HEK293T (cell line): ENCODE results near the gene MACROD1.

Experiments used
- CTCF ChIA-PET: fragments of 350-600 bp; formaldehyde crosslinking; extraction: SDS; loops from one replicate; lab custom pipeline; 2021; ENCODE audit warnings: antibody characterized with exemption, inconsistent platforms; lab: Yijun Ruan, JAX
- POLR2A ChIA-PET: fragments of 350-600 bp; formaldehyde crosslinking; extraction: SDS; loops from one replicate; lab custom pipeline; 2020; ENCODE audit warnings: antibody characterized with exemption, inconsistent platforms; lab: Yijun Ruan, JAX
- DNase-seq: peaks from one replicate; pipeline ENCODE4 v3.0.0; 2012; ENCODE audit warnings: mixed read lengths; ENCODE audit errors: extremely low spot score
- ARNT ChIP-seq: fragments of 450-650 bp; IDR thresholded peaks from 2 replicates; pipeline ENCODE4 v1.6.1; 2017; ENCODE audit warnings: mild to moderate bottlenecking
- BHLHE40 ChIP-seq: fragments of 450-650 bp; IDR thresholded peaks from 2 replicates; pipeline ENCODE4 v1.6.1; 2016; ENCODE audit warnings: mild to moderate bottlenecking, moderate library complexity, borderline replicate concordance
- CTBP1 ChIP-seq: fragments of 450-650 bp; IDR thresholded peaks from 2 replicates; pipeline ENCODE4 v1.6.1; 2016; ENCODE audit warnings: borderline replicate concordance
- ELF4 ChIP-seq: fragments of 450-650 bp; IDR thresholded peaks from 2 replicates; pipeline ENCODE4 v1.6.1; 2017; ENCODE audit warnings: antibody characterized with exemption
- FOXA1 ChIP-seq: fragments of 450-650 bp; IDR thresholded peaks from 2 replicates; pipeline ENCODE4 v1.6.1; 2016; ENCODE audit warnings: mild to moderate bottlenecking
- FOXK2 ChIP-seq: fragments of 450-650 bp; IDR thresholded peaks from 2 replicates; pipeline ENCODE4 v1.6.1; 2016; ENCODE audit warnings: mild to moderate bottlenecking
- FOXM1 ChIP-seq: fragments of 450-650 bp; IDR thresholded peaks from 2 replicates; pipeline ENCODE4 v1.6.1; 2017; ENCODE audit warnings: mild to moderate bottlenecking, borderline replicate concordance
- HDGF ChIP-seq: fragments of 450-650 bp; IDR thresholded peaks from 2 replicates; pipeline ENCODE4 v1.6.1; 2017; ENCODE audit warnings: antibody characterized with exemption, borderline replicate concordance
- L3MBTL2 ChIP-seq: fragments of 450-650 bp; conservative IDR thresholded peaks from 2 replicates; pipeline ENCODE4 v1.6.1; 2016; ENCODE audit warnings: mild to moderate bottlenecking
- LEF1 ChIP-seq: fragments of 450-650 bp; IDR thresholded peaks from 2 replicates; pipeline ENCODE4 v1.6.1; 2017; ENCODE audit warnings: mild to moderate bottlenecking, borderline replicate concordance
- NFRKB ChIP-seq: fragments of 450-650 bp; IDR thresholded peaks from 2 replicates; pipeline ENCODE4 v1.6.1; 2016; ENCODE audit warnings: mild to moderate bottlenecking, moderate library complexity
- PKNOX1 ChIP-seq: fragments of 450-650 bp; IDR thresholded peaks from 2 replicates; pipeline ENCODE4 v1.6.1; 2016
- SP1 ChIP-seq: fragments of 450-650 bp; IDR thresholded peaks from 2 replicates; pipeline ENCODE4 v1.6.1; 2017
- SUZ12 ChIP-seq: fragments of 450-650 bp; IDR thresholded peaks from 2 replicates; pipeline ENCODE4 v1.6.1; 2016; ENCODE audit warnings: mild to moderate bottlenecking
- TARDBP ChIP-seq: fragments of 450-650 bp; IDR thresholded peaks from 2 replicates; pipeline ENCODE4 v1.6.1; 2016
- ZNF384 ChIP-seq: fragments of 450-650 bp; IDR thresholded peaks from 2 replicates; pipeline ENCODE4 v1.6.1; 2016

MACROD1 gene

GRCh38 chr11:64139049-64139448, 26.9 kb downstream of the MACROD1 start:
- no peak for DNase-seq
- no peak for TF ChIP-seq FOXA1
- TF ChIP-seq LEF1 = no peak
- CTCF ChIA-PET = no interaction called here
- POLR2A ChIA-PET = no interaction called here

- ChIA-PET CTCF (interaction anchor here (1.0 kb wide), 1 partner anchor 14 kb away, joined by 5 read pairs; no protein-coding TSS in a partner anchor), POLR2A (no interaction called here)
- no peak for DNase-seq
- TF ChIP-seq ELF4 (no peak), CTBP1 (no peak), PKNOX1 (no peak), SP1 (no peak), L3MBTL2 (no peak), NFRKB (no peak), ARNT (no peak), LEF1 (no peak), FOXK2 (no peak), ZNF384 (no peak), BHLHE40 (no peak), TARDBP (no peak)
These were observed 27.5 kb downstream of the MACROD1 start for GRCh38 chr11:64138398-64138797.

GRCh38 chr11:64136765-64137441, 29.0 kb downstream of the MACROD1 start:
- ChIA-PET CTCF (no interaction called here), POLR2A (no interaction called here)
- no peak for TF ChIP-seq CTBP1
- DNase-seq = no peak

GRCh38 chr11:64135711-64136110, 30.2 kb downstream of the MACROD1 start:
- POLR2A ChIA-PET = no interaction called here

GRCh38 chr11:64134963-64135362, 30.9 kb downstream of the MACROD1 start:
- TF ChIP-seq L3MBTL2 = no peak
- TF ChIP-seq FOXM1 = no peak
- TF ChIP-seq ARNT = no peak
- no peak for TF ChIP-seq FOXK2
- TF ChIP-seq CTBP1 = no peak
- TF ChIP-seq SUZ12 = no peak
- no peak for TF ChIP-seq PKNOX1
- no peak for TF ChIP-seq HDGF
- TF ChIP-seq SP1 = no peak
- TF ChIP-seq TARDBP = no peak
- TF ChIP-seq ELF4 = no peak
- TF ChIP-seq FOXA1 = no peak
- TF ChIP-seq NFRKB = no peak
- TF ChIP-seq ZNF384 = no peak
- no peak for TF ChIP-seq LEF1
- TF ChIP-seq BHLHE40 = no peak
- ChIA-PET POLR2A (no interaction called here), CTCF (no interaction called here)
- DNase-seq = no peak

More at GRCh38 chr11:64135711-64136110, 30.2 kb downstream of the MACROD1 start:
- no peak for DNase-seq
- TF ChIP-seq FOXK2 = no peak
- CTCF ChIA-PET = interaction anchor here (1.0 kb wide), 1 partner anchor 103 kb away, joined by 3 read pairs; no protein-coding TSS in a partner anchor

- DNase-seq = no peak
- ChIA-PET POLR2A (no interaction called here), CTCF (interaction anchor here (1.0 kb wide), 1 partner anchor 296 kb away, joined by 5 read pairs; no protein-coding TSS in a partner anchor)
- TF ChIP-seq NFRKB = no peak
These were observed 32.8 kb downstream of the MACROD1 start for GRCh38 chr11:64132982-64133705.

- CTCF ChIA-PET = interaction anchor here (1.0 kb wide), 1 partner anchor 295 kb away, joined by 5 read pairs; no protein-coding TSS in a partner anchor
- no peak for DNase-seq
- TF ChIP-seq TARDBP = no peak
- no peak for TF ChIP-seq SP1
- no peak for TF ChIP-seq SUZ12
- TF ChIP-seq BHLHE40 = no peak
- TF ChIP-seq CTBP1 = no peak
- TF ChIP-seq FOXM1 = no peak
- TF ChIP-seq NFRKB = no peak
- no peak for TF ChIP-seq ARNT
- TF ChIP-seq ELF4 = no peak
- TF ChIP-seq LEF1 = no peak
- no peak for TF ChIP-seq L3MBTL2
- TF ChIP-seq PKNOX1 = no peak
- TF ChIP-seq ZNF384 = no peak
- TF ChIP-seq FOXK2 = no peak
- POLR2A ChIA-PET = no interaction called here
These were observed 33.6 kb downstream of the MACROD1 start for GRCh38 chr11:64132191-64132771.
